ENCODE data around the gene SLCO2A1.

Gene SLCO2A1

GRCh38 chr3:133887074-133887802 is 142.5 kb downstream of the SLCO2A1 start:
- TF ChIP-seq CTCF (IDR thresholded peaks at IDR 0.05; ENCODE audit: insufficient read depth, low read depth, low read length, missing control alignments) = no peak
- no peak overlapping the region for H3K4me3 ChIP-seq (ENCODE audit: low read depth, low read length)
- DNase-seq (ENCODE audit: low read depth) = no peak

GRCh38 chr3:133886031-133886722 is 143.5 kb downstream of the SLCO2A1 start:
- no peak for DNase-seq (ENCODE audit: low read depth)
- no peak overlapping the region for H3K4me3 ChIP-seq (ENCODE audit: low read depth, low read length)
- TF ChIP-seq CTCF (IDR thresholded peaks at IDR 0.05; ENCODE audit: insufficient read depth, low read depth, low read length, missing control alignments) = no peak

GRCh38 chr3:133884887-133885711 is 144.6 kb downstream of the SLCO2A1 start:
- no peak for TF ChIP-seq CTCF (IDR thresholded peaks at IDR 0.05; ENCODE audit: insufficient read depth, low read depth, low read length, missing control alignments)
- DNase-seq (ENCODE audit: low read depth) = no peak
- H3K4me3 ChIP-seq (ENCODE audit: low read depth, low read length) = no peak overlapping the region

GRCh38 chr3:133884054-133884886 is 145.5 kb downstream of the SLCO2A1 start:
- no peak for TF ChIP-seq CTCF (IDR thresholded peaks at IDR 0.05; ENCODE audit: insufficient read depth, low read depth, low read length, missing control alignments)
- DNase-seq (ENCODE audit: low read depth) = no peak
- no peak overlapping the region for H3K4me3 ChIP-seq (ENCODE audit: low read depth, low read length)

GRCh38 chr3:133883641-133884040 is 146.1 kb downstream of the SLCO2A1 start:
- no peak for DNase-seq (ENCODE audit: low read depth)
- no peak for TF ChIP-seq CTCF (IDR thresholded peaks at IDR 0.05; ENCODE audit: insufficient read depth, low read depth, low read length, missing control alignments)
- H3K4me3 ChIP-seq (ENCODE audit: low read depth, low read length) = no peak overlapping the region

GRCh38 chr3:133882986-133883586 is 146.6 kb downstream of the SLCO2A1 start:
- no peak for TF ChIP-seq CTCF (IDR thresholded peaks at IDR 0.05; ENCODE audit: insufficient read depth, low read depth, low read length, missing control alignments)
- H3K4me3 ChIP-seq (ENCODE audit: low read depth, low read length) = no peak overlapping the region
- DNase-seq (ENCODE audit: low read depth) = no peak
